Fibroblast of lung (primary cell): ENCODE measurements around the gene LPCAT3. TPM values are rescaled to one million over a fixed set of nuclear protein-coding genes. Genes with fewer than 3 reads are reported as not detected.
"Not testable (repeated sequence)": the region's sequence is repeated elsewhere in the genome, so short reads cannot be mapped to it uniquely, and the experiment has no call there.

Experiments
- DNase-seq, 2 donors: peaks; one replicate each; pipeline versions ENCODE4 v3.0.0 to v3.0.0-alpha.2; 2010; ENCODE audit warnings: low read depth in 2 of 2
- H2AFZ ChIP-seq: 2 replicates; pipeline ENCODE4 v1.5.1; 2012; ENCODE audit warnings: low read length, control low read depth, inconsistent platforms
- H3K27ac ChIP-seq: 2 replicates; pipeline ENCODE4 v1.5.1; 2011; ENCODE audit warnings: low read length, control low read depth; ENCODE audit not compliant: insufficient read depth
- H3K27me3 ChIP-seq: 2 replicates; pipeline ENCODE4 v1.5.1; 2011; ENCODE audit warnings: mild to moderate bottlenecking, low read length; ENCODE audit not compliant: control insufficient read depth, insufficient read depth
- H3K36me3 ChIP-seq: 2 replicates; pipeline ENCODE4 v1.5.1; 2011; ENCODE audit warnings: low read length; ENCODE audit not compliant: control insufficient read depth, insufficient read depth
- H3K4me1 ChIP-seq: 2 replicates; pipeline ENCODE4 v1.5.1; 2011; ENCODE audit warnings: low read length; ENCODE audit not compliant: control insufficient read depth, insufficient read depth; ENCODE audit errors: extremely low read depth
- H3K4me2 ChIP-seq: 2 replicates; pipeline ENCODE4 v1.5.1; 2011; ENCODE audit warnings: low read length, control low read depth; ENCODE audit not compliant: insufficient read depth; ENCODE audit errors: extremely low read depth
- H3K4me3 ChIP-seq, 4 experiments: fragments of 200-600 bp in 1 of 4; sonication (generic) in 1 of 4; replicated peaks in 1 of 4; 2 replicates each; pipeline ENCODE4 v1.5.1; 2011 to 2016; ENCODE audit warnings: low read length in 4 of 4, low read depth in 3 of 4, mild to moderate bottlenecking in 3 of 4, control low read depth in 2 of 4, inconsistent platforms in 1 of 4, mixed read lengths in 1 of 4; ENCODE audit not compliant: insufficient read depth in 1 of 4; ENCODE audit errors: control extremely low read depth in 1 of 4
- H3K79me2 ChIP-seq: 2 replicates; pipeline ENCODE4 v1.5.1; 2012; ENCODE audit warnings: mild to moderate bottlenecking, low read length, inconsistent platforms; ENCODE audit not compliant: control insufficient read depth, insufficient read depth
- H3K9ac ChIP-seq: 2 replicates; pipeline ENCODE4 v1.5.1; 2011; ENCODE audit warnings: mild to moderate bottlenecking, low read length, control low read depth; ENCODE audit not compliant: insufficient read depth
- H3K9me3 ChIP-seq: 2 replicates; pipeline ENCODE4 v1.5.1; 2012; ENCODE audit warnings: low read depth, low read length; ENCODE audit not compliant: control insufficient read depth, insufficient read depth
- H4K20me1 ChIP-seq: 2 replicates; pipeline ENCODE4 v1.5.1; 2011; ENCODE audit warnings: low read length; ENCODE audit not compliant: control insufficient read depth, insufficient read depth; ENCODE audit errors: extremely low read depth
- EZH2 ChIP-seq: IDR thresholded peaks from 2 replicates; pipeline ENCODE4 v1.5.1; 2012; ENCODE audit warnings: low read length, control low read depth, mild to moderate bottlenecking; ENCODE audit errors: missing control alignments
- polyA plus RNA-seq, 2 donors: library from polyadenylated mRNA; depleted of rRNA in 1 of 2; stranded (reverse) in 1 of 2; unstranded in 1 of 2; fragments of >200 nt; gene quantifications; 2 replicates each; pipeline ENCODE4 v1.2.1, GENCODE V29; 2011 to 2012; ENCODE audit warnings: missing spikeins in 1 of 2
- total RNA-seq: library from RNA; depleted of rRNA; stranded (reverse); fragments of >200 nt; gene quantifications from 2 replicates; pipeline ENCODE4 v1.2.1, GENCODE V29; 2014
- TF ChIP-seq, protein P1 (sequence below), 2 donors: IDR thresholded peaks in 1 of 2; conservative IDR thresholded peaks in 1 of 2; 1 replicate in 1 of 2; 2 replicates in 1 of 2; pipeline ENCODE4 v1.5.1; 2011 to 2012; ENCODE audit warnings: low read length in 2 of 2, control low read depth in 1 of 2, inconsistent platforms in 1 of 2, low read depth in 1 of 2, mild to moderate bottlenecking in 1 of 2

LPCAT3 gene
- total and polyA plus RNA-seq, 2 donors (not counting 1 experiment from before 2014, with no cell fraction given) = 11.4 to 54.0 TPM

- Histone ChIP-seq H3K36me3 (no peaks in the 10 kb centered on the region), H3K9me3 (no peaks in the 10 kb centered on the region), H2AFZ (peak overlapping the region; percentile 26), H3K4me1 (no peaks in the 10 kb centered on the region), H3K27ac (no peak overlapping the region), H4K20me1 (no peaks in the 10 kb centered on the region), H3K27me3 (peaks cover 2% of the 10 kb centered on the region), H3K79me2 (no peaks in the 10 kb centered on the region), H3K4me2 (no peak overlapping the region), H3K4me3 (no peak overlapping the region), H3K9ac (no peak overlapping the region)
- TF ChIP-seq EZH2 = no peak
- TF ChIP-seq, protein P1, sequence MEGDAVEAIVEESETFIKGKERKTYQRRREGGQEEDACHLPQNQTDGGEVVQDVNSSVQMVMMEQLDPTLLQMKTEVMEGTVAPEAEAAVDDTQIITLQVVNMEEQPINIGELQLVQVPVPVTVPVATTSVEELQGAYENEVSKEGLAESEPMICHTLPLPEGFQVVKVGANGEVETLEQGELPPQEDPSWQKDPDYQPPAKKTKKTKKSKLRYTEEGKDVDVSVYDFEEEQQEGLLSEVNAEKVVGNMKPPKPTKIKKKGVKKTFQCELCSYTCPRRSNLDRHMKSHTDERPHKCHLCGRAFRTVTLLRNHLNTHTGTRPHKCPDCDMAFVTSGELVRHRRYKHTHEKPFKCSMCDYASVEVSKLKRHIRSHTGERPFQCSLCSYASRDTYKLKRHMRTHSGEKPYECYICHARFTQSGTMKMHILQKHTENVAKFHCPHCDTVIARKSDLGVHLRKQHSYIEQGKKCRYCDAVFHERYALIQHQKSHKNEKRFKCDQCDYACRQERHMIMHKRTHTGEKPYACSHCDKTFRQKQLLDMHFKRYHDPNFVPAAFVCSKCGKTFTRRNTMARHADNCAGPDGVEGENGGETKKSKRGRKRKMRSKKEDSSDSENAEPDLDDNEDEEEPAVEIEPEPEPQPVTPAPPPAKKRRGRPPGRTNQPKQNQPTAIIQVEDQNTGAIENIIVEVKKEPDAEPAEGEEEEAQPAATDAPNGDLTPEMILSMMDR (conservative IDR thresholded peaks at IDR 0.05 in 1 of 2, IDR thresholded peaks at IDR 0.05 in 1 of 2; ENCODE audit: low read depth in 1 of 2, low read length in 2 of 2) = no peak
- DNase-seq = no peak
Observed at GRCh38 chr12:7039403-7039802, 21.1 kb upstream of the LPCAT3 start.

DNA sequence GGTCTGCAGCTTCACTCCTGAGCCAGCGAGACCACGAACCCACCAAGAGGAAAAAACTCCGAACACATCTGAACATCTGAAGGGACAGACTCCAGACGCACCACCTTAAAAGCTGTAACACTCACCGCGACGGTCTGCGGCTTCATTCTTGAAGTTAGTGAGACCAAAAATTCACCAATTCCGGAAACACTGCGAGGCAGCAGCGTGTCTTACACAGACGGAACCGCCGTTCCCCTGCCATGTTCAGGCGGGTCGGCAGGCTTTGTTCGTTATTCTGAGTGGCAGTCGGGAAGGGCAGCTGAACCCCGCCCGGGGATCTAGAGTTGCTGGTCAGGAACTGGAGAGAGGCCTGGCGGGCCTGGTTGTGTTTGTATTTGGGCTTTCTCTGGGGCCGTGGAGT lies 20.3 kb upstream of the LPCAT3 start:
- no peak overlapping the region for H3K27ac ChIP-seq
- H3K27me3 ChIP-seq = peaks cover 6% of the 10 kb centered on the region
- TF ChIP-seq EZH2 = no peak
- TF ChIP-seq, protein P1 (conservative IDR thresholded peaks at IDR 0.05 in 1 of 2, IDR thresholded peaks at IDR 0.05 in 1 of 2; ENCODE audit: low read depth in 1 of 2, low read length in 2 of 2) = no peak
- H3K4me3 ChIP-seq = no peak overlapping the region
- no peaks in the 10 kb centered on the region for H3K79me2 ChIP-seq
- H3K9ac ChIP-seq = no peak overlapping the region
- no peak overlapping the region for H3K4me2 ChIP-seq
- H3K4me1 ChIP-seq = no peaks in the 10 kb centered on the region
- H3K9me3 ChIP-seq = no peaks in the 10 kb centered on the region
- H2AFZ ChIP-seq = no peak overlapping the region
- DNase-seq = no peak
- no peaks in the 10 kb centered on the region for H3K36me3 ChIP-seq
- H4K20me1 ChIP-seq = no peaks in the 10 kb centered on the region

DNA sequence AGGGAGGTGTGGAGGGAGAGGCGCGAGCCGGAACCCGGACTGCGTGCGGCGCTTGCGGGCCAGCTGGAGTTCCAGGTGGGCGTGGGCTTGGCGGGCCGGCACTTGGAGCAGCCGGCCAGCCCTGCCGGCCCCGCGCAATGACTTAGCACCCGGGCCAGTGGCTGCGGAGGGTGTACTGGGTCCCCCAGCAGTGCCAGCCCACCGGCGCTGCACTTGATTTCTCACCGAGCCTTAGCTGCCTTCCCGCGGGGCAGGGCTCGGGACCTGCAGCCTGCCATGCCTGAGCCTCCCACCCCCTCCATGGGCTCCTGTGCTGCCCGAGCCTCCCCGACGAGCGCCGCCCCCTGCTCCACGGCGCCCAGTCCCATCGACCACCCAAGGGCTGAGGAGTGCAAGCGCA lies 19.1 kb upstream of the LPCAT3 start:
- H3K9me3 ChIP-seq, H3K36me3 ChIP-seq, H3K4me3 ChIP-seq, H3K27me3 ChIP-seq, H2AFZ ChIP-seq, H3K9ac ChIP-seq, H4K20me1 ChIP-seq, H3K79me2 ChIP-seq, DNase-seq, H3K27ac ChIP-seq, H3K4me2 ChIP-seq, H3K4me1 ChIP-seq: not testable (repeated sequence)
